ENCODE measurements around the gene UST.

Gene UST

DNA sequence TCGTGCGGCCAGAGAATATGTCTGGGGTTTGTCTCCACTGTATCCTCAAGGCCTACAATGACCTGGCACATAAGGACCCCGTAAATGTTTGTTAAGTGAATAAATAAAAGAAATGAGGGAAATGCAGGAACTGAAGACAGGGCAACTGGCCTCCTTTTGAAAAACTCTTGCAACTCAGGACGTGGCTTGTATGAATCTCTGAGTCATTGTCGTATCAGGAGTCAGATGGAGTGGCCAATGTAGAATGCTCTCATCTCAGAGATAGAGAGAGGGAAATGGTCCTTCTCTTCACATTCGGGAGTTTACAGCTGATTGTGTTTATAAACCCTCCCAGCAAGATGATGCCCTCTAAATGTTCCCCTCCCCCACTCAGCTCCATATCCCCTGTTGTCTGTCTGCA, 57.1 kb downstream of the UST start:
- no peak for DNase-seq (ENCODE audit: low read depth)

DNA sequence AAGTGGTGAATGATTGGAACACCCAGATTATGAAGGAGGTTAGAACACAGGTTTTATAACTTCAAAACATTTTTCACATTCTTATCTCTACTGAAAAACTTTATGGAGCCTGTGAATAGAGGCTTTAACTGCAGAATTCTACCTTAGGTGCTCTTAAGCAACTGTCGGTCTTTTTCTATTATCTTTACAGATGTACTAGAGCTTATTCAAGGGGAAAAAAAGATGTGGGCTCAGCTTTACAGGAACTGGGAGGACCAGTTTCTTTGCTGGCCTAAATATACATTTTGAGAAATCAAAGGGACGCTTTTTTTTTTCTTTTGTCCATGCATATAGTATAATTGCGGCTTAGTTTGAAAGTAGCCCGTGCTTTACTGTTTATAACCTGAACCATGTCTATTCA, 58.9 kb downstream of the UST start:
- no peak for DNase-seq (ENCODE audit: low read depth)

DNA sequence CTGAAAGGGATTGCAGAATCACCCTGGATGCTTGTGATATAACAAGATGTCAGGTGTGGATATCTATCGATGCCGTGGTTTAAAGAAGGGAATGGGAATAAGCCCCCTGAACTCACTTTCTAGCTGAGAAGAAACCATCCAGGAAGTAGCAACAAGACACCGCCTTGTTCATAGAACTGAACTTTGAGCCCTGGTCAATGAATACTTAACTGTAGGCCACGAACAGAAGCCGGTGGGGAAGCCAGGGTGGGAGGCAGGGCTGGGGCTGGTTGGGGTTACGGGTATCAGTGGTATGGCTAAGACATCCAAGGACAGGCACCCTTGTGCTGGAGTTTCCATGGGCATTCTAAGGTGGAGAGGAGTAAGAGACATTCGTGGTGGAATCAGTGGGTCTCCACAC, 61.0 kb downstream of the UST start:
- no peak for DNase-seq (ENCODE audit: low read depth)

DNA sequence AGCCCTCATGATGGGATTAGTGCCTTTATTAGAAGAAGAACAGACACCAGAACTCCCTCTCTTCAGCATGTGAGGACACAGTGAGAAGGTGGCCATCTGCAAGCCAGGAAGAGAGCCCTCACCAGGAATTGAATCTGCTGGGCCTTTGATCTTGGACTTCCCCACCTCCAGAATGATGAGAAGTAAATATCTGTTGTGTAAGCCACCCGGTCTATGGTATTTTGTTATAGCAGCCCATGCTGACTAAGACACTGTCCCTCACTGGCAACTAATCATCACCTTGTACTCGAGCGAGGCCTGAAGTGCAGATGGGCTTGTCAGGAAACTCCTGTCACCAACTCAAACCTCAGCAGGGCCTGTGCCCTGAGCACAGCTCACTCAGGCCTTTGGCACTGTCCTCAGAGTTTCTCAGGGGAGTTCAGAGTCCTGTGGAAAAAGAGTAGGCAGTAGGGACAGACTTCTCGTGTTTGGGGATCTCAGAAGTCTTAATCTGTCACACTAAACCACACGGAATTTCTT, 62.0 kb downstream of the UST start:
- no peak for DNase-seq (ENCODE audit: low read depth)

DNA sequence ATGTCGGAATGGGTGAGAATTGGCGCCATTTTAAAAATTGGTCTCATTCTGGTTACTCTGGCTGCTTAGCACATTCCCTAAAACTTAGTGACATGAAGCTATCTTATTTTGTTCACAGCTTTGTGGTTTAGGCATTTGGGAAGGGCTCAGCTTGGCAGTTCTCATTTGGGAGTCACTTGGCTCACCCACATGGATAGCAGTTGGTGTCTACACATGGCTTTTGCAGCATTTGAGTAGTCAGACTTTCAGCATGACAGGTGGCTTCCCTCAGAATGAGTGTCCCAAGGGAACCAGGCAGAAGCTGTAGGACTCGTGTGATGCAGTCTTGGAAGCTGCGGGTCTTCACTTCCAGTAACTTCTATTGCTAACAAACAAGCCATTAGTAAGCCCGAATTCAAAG, 64.6 kb downstream of the UST start:
- no peak for DNase-seq (ENCODE audit: low read depth)

DNA sequence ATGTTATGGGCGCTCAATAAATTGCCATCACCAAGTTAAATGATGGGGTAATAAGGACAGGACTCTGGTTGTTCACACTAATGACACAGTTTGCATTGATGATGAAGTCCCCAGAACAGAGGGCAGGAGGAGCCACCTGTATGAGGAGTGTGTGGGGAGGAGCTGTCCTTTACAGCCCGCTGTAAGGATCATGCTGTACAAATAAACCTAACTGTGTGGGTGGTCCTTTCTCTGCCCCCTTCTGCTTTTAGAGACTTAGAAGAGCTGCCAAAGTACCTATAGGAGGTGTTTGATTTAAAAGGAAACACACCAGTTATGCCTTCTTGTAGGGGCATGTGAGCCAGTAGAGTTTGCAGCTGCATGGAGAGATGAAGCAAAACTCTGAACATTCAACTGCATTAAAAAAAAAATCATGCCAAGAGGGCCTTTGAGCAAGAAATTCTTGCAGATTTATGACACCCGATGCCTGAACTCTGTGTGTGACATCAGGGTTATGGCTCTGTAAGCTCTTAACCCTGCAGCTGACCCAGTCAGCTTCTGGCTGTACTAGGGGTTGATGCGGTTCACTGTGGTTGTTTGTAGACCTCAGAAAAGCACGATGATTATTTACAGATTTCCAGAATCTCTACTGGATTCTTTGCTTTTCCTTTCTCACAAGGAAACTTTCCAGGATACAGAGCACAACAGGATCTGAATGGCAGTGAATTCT, 67.4 kb downstream of the UST start:
- peak; percentile 45 for DNase-seq (ENCODE audit: low read depth)

DNA sequence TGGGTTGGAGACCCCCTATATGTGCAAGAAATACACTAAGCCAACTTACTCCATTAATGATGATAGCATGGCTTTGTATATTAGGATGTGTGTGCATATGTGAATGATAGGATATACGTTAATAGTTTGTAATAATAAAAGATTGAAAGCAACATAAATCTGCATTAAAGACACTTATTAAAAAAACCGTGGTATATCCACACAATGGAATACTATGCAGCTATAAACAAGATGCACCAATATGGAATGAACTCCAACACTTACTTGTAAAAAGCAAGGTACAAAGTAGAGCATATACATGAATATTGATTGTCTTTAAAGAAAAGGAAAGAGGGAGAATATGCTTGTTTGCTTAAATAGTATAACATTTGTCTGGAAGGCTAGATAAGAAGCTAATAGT, 68.0 kb downstream of the UST start:
- DNase-seq (ENCODE audit: low read depth), result no peak

DNA sequence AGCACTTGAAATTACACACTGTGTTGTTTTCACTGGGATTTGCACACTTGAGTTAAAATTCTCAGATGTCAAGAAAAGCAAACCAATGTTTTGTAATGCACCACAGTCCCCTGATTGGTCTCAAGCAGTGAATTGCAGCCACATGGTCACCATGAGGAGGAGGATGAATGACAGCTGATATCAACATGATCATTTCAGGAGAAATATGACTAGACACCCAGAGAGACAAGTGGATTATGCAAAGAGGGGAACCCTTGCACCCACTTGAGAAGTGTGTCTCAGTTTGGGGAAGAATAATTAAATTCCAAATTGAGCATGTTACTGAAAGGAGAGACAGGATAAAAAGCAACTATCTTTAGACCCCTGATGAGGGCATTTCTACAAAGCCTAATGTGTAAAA, 69.3 kb downstream of the UST start:
- no peak for DNase-seq (ENCODE audit: low read depth)

DNA sequence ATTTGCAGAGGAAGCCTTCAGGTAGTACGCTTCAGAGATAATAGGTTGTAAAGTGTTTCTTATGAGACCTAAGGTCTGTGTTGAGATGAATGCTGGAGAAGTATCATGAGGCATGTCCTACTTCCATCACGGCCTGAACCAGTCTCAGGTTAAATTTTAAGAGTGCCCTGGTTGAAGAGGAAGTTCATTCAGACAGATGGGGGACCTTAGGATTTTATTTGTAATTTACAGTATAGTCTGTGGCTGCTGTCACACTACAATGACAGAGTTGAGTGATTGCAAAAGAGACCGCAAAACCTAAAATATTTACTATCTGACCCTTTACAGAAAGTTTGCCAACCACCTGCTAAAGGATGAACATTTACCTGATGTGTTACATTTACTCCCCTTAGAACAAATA, 70.9 kb downstream of the UST start:
- no peak for DNase-seq (ENCODE audit: low read depth)

DNA sequence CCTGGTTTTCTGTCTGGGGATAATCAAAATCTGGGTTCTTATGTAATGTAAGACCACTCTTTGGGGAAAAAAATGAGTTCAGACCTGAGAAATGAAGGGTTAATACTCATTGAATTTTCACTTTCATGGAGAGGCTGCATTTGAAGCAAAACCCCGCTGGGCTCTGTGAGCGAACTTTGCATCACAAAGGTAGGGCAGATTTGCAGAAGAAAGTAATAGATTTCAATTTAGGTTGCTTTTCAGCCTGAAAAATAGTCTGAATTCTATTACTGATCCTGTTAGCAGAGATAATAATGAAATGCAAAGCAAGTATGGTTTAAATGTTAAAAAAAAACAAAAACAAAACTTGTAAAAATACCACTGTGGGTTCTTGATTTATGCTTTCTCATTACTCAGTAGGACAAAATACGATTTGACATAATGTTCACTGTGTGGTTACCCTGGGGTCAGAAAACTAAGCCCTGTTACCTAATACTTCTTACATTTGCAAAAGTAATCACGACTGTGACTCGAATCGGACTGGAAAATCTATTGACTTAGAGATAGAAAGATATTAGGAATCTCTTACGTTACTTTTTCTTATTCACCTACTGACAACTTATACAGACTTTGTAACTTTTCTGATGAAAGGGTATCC, 72.2 kb downstream of the UST start:
- DNase-seq (ENCODE audit: low read depth), result no peak

DNA sequence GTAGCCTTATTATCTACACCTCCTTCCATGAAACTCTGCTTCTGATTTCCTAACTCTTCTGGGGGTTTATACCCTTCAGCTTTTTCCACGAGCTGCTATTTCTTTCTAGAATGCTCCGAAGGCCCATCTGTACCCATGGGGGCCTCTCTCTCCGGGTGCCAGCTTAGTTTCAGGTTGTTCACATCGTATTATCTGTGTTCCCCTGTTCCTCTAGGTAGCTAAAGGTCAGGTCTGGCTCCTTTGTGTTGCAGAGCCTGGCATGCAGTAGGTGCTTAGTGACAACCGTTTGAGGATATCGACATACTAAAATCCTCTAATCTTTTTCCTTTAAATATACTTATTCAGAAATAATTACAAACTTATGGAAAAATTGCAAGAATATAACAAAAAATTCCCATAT, 73.0 kb downstream of the UST start:
- no peak for DNase-seq (ENCODE audit: low read depth)

DNA sequence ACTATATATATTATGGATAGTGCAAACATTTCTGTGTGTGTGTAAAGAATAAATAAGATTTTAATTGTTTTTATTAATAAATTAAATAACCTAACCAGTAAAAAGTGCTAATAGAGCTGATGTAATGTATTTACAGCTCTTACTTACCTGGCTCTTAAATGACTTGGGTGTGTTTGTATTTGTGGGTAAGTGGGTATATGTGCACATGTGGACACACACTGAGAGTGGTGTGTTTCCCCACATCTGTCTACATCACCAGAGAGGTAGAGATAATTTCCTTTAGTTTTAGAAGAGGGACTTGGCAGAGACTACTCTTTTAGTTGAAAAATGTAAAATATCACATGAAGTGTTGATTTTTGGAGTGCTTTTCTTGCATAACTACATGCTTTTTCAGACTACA, 76.0 kb downstream of the UST start:
- no peak for DNase-seq (ENCODE audit: low read depth)

DNA sequence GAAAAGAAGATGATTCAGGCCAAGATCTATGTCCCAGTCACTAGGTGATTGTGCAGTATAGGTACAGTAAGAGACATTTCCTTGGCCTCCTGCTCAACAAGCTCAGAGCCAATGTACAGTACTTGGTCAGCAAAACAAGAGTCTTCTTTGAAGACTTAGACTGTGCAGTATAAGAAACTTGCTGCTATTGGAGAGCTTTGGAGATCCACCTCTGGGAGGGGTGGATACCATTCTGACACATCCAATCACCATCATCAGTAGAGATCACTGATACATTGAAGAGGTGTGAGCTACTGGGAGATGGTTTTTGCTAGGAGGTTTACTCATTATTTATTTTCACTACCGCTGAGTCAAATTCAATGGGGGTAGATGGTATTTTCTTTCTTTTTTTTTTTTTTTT, 77.5 kb downstream of the UST start:
- no peak for DNase-seq (ENCODE audit: low read depth)

DNA sequence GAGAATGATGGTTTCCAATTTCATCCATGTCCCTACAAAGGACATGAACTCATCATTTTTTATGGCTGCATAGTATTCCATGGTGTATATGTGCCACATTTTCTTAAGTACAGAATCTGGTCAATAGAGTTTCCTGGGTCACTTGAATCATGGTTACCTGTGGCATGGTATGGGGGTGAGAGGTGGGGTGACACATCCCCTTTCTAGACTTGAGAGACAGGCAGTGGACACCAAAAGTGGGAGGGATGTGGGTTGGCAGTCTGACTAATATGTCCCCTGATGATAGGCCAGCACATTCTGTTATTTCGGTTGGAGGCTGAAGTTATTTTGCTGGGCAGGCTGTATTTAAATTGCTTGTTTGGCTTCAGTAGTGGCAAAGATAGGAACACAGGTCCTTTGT, 78.1 kb downstream of the UST start:
- DNase-seq (ENCODE audit: low read depth), result no peak

DNA sequence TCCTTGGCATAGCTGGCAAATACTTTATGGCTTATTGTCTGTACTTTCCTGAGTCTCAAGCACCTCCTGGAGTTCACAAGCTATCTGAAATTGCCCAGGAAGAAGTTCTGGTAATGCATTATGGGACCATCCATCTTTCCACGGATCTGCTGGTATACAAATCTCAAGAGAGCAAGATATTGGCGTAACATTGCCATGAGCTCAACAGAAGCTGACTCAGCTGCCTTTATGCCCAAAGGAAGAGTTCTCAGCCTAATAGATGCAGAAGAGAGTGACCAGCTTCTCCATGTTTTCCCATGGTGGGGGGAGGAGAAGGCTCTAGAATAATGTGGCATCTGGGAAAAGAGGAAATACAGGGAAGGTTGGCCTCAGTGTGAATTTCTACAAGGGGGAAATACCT, 78.7 kb downstream of the UST start:
- DNase-seq (ENCODE audit: low read depth), result no peak

DNA sequence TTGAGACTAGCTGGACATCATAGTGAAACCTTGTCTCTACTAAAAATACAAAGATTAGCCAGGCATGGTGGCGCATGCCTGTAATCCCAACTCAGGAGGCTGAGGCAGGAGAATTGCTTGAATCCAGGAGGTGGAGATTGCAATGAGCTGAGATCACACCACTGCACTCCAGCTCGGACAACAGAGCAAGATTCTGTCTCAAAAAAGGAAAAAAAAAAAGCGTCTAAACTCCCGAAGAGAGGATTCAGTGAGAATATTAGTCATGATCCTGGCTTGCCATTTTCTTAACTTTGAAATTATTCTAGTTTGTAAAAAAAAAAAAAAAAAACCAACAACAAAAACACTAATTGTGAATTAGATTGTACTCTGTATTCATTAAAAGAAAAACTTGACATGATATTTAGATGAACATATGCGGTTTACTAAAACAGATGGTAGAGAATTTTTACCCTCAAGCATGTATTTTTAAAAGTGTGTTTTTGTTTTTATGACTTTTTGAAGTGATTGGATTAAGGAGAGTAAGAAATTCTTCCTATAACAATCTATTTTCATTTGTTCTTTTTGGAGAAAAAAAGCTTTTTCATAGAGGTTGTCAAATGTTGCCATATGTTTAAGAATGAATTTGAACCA, 80.7 kb downstream of the UST start:
- no peak for DNase-seq (ENCODE audit: low read depth)

DNA sequence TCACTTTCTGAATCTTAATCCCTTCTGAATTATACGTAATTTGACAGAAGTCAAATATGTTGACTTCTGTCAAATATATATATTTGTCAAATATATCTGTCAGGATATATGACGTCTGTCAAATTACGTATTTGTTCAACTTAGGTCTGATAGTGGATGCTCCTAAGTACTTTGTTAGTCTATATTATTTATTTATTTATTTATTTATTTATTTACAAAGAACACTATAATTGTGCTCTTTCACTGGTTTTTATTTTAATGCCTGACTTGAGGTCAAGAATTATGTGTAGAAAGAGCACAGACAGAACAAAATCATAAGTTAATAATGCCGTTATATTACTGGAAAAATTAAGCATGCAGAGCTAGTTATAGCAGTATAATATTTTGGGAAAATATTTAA, 81.2 kb downstream of the UST start:
- DNase-seq (ENCODE audit: low read depth), result no peak

DNA sequence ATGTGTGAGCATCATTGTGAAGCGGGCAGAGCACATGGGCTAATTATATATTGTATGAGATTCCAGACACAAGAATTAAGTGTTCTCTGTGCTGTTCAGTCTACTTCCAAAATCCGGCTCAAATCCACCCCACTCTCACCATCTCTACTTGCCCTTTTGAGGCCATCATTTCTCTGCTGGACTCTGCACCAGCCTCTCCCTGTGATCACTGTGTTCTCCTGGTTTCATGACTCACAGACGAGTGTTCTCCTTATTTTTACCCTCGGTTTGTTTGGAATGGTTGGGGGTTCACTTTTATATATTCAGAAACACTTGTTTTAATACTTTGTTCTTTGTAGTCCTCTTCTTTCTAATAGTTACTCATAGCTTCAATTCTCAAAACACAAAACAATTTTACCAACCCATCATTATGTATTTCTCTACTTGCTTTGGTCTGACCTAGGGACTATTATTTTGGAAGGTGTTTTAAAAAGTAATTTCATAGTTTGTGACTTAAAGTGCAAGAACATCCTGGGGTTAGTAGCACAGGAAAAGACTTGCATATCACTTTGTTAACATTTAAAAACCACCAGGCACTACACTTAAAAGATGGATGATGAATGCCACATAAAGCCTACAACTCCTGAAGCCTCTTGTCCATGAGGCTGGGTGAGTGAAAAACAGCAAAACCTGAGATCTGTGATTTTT, 82.7 kb downstream of the UST start:
- DNase-seq (ENCODE audit: low read depth), result no peak

DNA sequence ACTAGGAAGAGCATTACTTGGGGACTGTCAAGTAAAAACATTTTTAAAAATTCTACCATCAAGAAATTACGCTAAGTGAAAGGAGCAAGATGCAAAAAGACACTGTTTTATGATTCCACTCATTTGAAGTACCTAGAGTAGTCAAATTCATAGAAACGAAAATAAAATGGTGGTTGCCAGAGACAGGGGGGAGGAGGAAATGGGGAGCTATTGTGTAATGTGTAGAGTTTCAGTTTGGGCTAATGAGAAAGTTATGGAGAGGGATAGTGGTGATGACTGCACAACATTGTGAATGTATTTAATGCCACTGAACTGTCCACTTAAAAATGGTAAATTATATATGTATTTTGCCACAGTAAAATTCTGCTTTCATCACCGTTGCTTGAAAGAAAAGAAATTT, 83.8 kb downstream of the UST start:
- no peak for DNase-seq (ENCODE audit: low read depth)

DNA sequence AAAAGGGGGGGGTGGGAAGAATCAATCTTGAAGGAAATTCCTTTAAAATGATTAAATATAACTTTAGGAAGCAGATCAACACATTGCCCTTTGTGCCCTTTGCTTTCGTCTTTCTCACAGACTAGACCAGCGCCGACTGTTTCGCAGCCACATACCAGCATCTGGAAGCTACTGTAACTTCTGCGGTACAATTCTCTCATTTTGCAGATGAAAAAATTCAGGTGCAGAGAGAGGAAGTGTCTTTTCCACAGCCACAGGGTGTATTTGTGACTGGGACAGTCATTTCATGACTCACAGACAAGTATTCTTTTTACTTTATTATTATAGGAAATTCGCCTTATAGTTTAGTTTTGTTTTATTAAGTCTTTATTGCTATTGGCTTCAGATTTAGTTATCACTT, 84.2 kb downstream of the UST start:
- DNase-seq (ENCODE audit: low read depth), result no peak

DNA sequence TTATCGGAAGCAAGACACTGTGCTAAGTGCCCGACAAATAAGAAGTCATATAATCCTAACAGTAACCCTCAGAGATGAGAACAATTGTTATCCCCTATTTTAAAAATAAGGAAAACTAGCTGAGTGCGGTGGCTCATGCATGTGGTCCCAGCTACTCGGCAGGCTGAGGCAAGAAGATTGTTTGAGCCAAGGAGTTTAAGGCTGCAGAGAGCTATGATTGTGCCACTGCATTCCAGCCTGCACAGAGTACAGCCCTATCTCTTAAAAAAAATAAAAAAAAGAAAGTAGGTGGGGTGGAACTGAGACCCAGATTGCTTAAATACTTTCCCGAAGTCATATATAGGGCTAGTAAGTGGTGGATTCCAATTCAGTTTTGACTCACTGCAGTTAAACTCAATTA, 84.7 kb downstream of the UST start:
- DNase-seq (ENCODE audit: low read depth), result no peak

DNA sequence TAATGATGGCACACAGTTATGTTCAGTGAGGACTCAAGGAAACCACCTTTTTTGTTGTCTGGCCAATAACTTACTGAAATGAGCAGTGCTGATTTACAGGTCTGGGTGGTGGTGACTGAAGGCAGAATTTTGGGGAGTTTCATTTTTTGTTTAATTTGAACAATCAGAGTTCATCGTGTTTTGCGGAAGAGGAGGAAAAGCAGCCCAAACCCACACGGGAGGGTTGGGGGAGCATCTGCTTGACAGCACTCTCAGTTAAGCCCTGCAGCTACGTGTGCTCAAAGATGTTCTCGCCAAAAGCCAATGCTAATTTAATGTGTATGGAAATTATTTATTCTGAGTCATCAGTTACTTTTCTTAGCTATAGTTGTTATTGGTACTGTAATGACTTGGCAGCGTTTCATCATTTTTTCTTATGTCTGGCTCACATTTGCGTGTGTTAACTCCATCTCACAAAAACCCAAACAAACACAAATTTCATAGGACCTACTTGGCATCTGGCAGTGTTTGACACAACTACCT, 89.2 kb downstream of the UST start:
- DNase-seq (ENCODE audit: low read depth), result peak; percentile 92

DNA sequence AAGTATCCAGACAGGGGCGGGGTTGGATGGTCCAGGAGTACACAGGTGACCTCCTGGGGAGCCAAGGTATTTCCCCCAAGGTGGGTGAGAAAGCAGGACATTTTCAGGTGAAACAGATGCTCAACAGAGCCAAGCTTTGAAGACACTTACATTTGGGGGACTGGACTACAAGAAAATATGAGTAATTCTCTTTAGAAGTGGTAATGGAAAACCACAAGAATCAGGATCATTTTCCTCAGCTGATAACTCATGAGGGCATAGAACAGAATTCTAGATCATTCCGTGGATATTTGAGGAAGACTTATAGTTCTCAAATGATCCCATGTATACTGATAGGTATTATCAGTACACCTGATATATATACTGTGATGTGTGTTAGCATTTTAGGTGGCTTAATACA, 89.9 kb downstream of the UST start:
- no peak for DNase-seq (ENCODE audit: low read depth)

Measured in GM04503 (cell line).